RKO (cell line): Measurements from ENCODE around the gene FNIP2.
A peak's percentile ranks its signal among the peaks of the same experiment; 100 is the strongest.
"Not testable (repeated sequence)": the region's sequence is repeated elsewhere in the genome, so short reads cannot be mapped to it uniquely, and the experiment has no call there.

Experiments used
- DNase-seq: peaks from one replicate; pipeline ENCODE4 v3.0.0-alpha.2; 2016; ENCODE audit warnings: low spot score

Gene FNIP2

DNA sequence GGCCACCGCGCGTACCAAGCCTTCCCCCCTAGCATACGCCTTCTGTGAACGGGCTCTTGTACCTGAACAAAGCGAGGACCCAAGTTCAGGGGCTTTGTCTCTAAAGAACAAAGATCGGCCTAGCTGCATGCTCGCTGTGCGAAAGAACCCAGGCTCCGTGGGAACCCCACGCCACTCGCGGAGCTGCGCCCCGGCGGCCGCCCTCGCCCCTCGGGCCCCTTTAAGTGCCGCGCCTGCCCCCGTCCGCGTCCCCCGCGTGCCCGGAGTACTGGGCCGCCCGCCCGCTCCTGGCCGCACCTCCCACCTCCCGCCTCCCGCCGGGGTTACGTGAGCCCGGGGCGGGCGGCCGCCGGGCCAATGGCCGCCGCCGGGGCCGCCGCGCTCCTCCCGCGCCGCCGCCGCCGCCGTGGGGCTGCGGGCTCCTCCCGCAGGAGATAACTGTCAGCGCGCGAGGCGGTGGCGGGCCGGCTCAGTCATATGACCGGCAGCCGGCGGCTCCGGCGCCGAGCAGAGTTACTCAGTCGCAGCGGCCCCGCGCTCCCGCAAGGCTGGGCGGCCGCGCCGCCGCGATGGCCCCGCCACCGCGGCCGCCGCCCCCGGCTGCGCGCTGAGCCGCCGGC is at the start of gene FNIP2:
TSS of gene FNIP2 (plus strand) at position 472 of the 620 bp plus-strand sequence. CDS start 187 bp downstream, outside the sequence.
- DNase-seq, result peak; percentile 62

DNA sequence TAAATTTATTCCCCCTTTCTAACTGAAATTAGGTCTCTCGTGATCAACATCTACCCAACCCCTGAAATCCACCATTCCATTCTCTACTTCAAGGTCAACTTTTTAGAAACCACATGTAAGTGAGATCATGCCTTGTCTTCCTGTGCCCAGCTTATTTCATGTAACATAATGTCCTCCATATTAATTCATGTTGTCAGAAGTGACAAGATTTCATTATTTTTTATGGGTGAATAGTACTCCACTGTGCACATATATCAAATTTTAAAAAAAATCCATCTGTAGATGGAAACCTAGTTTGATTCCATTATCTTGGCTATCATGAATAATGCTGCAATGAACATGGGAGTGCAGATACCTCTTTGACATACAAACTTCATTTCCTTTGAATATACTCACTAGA is 47.1 kb upstream of the FNIP2 start:
- peak; percentile 22 for DNase-seq

GRCh38 chr4:158722291-158722916 is 46.4 kb upstream of the FNIP2 start:
- peak; percentile 79 for DNase-seq

GRCh38 chr4:158722917-158723793 is 45.7 kb upstream of the FNIP2 start, which contains the start of gene PPID:
Gene PPID (minus strand): TSS chr4:158723396. CDS start chr4:158723288, 108 bp downstream.
- peak; percentile 90 for DNase-seq

GRCh38 chr4:158724637-158725036 is 44.2 kb upstream of the FNIP2 start:
- DNase-seq, result no peak

- no peak for DNase-seq
These were observed 42.2 kb upstream of the FNIP2 start for GRCh38 chr4:158726633-158727032.

DNA sequence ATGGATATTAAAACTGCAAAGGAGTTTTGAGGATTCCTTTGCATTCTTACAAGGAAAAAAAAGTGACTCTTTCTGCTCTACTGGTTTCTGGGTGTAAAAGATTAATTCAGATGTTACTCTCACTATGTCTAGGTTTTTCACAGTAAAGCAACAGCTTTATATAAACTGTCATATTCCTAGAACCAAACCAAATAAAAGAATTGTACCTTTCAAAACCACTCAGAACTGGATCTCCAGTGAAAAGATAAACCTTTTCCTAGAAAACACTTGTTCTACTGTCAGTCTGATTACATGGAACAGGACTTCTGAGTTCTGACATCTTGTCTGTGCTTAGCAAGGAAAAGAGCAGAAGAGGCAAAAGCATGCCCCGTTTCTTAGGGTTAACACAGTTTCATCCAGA is 40.6 kb upstream of the FNIP2 start:
- DNase-seq, result no peak

DNA sequence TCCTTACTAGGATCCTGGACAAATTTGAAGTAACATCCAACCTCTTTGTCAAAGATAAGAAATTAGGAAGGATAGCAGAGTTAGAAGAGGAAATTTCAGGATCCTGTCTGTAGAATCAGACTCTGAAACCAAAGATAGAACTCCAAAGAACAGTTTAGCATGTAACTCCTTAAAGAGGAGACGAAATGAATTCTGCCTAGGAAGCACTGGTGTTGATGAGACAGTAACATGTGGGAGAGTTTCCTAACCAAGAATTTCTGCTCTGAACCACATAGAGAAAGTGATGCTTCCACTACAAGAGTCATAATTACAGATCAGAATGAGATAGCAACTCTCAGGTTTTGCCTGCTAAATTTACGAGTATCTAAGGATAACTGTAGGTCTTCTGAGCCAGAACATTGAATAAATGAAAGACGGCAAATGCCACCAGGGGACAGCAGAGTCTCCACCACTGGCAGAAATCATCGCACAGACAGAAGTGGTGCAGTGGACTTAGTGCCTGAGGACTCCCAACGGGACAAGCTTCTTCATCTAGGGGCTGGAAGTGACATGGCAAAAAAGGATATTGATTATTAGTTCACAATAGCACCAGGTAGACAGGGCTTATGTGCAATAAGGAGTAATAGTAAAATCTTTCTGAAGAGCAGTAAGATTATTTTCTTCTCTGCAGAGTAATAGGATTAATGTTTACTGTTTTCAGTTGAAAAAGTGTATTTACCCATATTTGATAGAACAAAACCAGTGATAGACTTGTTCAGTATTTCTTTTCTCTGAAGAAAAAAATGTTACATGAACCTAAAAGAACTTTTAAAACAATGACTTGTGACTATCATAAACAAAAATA is 38.9 kb upstream of the FNIP2 start:
- peak; percentile 66 for DNase-seq

DNA sequence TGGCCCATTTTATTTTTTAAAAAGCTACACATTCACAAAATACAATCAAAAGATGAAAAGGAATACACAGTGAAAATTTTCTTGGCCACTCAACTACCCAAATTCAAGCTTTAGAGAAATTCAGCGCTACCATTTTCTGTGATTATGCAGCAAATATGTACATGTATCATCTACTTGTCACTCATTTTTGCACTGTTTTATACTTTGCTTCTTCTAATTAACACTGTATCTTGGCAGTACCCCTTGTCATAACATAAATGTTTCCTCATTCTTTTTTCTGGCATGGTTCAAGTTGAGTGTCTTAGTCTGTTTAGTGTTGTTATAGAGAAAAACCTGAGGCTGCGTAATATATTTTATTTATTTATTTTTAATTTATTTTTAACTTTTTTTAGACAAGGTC is 30.0 kb upstream of the FNIP2 start:
- no peak for DNase-seq

DNA sequence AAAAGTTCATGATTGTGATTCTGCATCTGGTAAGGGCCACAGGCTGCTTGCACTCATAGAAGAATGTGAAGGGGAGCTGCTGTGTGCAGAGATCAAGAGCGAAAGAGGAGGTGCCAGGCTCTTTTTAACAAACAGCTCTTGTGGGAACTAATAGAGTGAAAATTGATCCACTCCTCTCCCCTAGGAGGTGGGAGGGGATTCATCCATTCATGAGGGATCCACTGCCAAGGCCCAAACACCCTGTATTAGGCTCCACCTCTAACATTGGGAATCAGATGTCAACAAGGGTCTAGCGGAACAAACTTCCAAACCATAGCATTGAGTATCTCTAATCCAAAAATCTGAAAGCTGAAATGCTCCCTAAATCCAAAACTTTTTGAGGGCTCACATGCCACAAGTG is 29.2 kb upstream of the FNIP2 start:
- no peak for DNase-seq

- no peak for DNase-seq
These were observed 27.4 kb upstream of the FNIP2 start for GRCh38 chr4:158741326-158742021.

GRCh38 chr4:158746537-158746936 is 22.3 kb upstream of the FNIP2 start:
- DNase-seq, result not testable (repeated sequence)

DNA sequence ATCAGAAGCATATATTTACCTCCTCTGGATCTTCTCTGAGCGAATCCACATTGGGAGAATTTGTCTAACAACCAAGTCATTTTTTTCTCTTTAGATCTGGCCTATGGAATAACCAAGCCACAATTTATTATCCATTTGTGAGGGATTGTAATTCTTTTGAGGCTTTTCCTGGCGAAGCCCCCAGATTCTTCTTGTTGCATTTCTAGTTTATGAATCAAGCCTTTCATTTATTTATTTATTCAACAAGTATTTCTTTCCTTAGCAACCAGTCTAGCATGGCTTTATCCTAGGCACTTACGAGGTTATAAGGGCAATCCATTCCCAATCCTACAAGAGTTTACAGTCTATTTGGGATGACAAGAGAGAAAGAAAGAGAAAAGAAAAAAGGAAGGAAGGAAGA is 18.4 kb upstream of the FNIP2 start:
- DNase-seq, result no peak

GRCh38 chr4:158754385-158755180 is 14.2 kb upstream of the FNIP2 start:
- DNase-seq, result no peak

- DNase-seq, result not testable (repeated sequence)
These were observed 13.0 kb upstream of the FNIP2 start for GRCh38 chr4:158755819-158756218.

GRCh38 chr4:158756588-158756987 is 12.2 kb upstream of the FNIP2 start:
- DNase-seq, result no peak

DNA sequence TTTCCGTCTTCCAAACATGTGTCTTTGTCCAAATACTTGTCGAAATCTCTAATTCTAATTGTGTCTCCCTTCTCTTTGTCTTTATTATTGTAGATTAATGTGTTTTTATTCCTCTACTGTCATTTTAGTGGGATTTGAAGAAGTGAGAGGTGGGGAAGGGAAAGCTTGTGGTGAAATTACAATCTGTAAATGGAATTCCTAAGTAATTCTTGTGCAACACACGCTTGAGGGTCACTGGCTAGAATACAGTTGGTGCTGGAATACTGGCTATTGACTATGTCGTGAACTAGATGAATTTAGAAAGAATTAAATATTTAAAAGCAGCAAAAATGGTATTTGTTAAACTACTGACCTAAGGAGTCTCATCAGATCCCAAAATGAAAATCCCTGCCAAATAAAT is 10.7 kb upstream of the FNIP2 start:
- no peak for DNase-seq

GRCh38 chr4:158758703-158759102 is 10.1 kb upstream of the FNIP2 start:
- DNase-seq, result no peak

DNA sequence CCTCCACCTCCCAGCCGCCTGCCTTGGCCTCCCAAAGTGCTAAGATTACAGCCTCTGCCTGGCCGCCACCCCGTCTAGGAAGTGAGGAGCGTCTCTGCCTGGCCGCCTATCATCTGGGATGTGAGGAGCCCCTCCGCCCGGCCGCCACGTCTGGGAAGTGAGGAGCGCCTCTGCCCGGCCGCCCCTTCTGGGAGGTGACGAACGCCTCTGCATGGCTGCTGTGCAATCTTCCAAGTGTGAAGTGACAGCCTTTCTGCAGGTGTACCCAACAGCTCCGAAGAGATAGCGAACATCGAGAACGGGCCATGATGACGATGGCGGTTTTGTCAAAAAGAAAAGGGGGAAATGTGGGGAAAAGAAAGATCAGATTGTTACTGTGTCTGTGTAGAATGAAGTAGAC is 9.3 kb upstream of the FNIP2 start:
- DNase-seq, result not testable (repeated sequence)

DNA sequence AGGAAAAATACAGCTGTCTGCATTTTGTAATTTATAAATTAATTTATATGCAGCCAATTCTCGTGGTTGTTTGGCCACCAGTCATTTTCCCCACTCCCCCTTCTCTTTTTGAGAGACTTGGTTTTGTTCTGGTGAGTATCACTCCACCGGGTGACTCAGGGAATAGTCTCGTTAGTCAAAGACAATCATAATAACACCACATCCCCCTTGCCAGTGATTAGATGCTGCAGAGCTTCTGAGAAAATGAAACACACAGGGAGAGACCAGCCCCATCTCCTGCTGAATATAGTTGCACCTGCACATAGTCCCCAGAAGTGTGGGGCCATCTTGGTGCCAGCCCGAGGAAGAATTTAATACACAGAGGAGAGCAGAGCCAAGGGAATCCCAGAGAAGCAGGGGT is 8.0 kb upstream of the FNIP2 start:
- peak; percentile 50 for DNase-seq
